Erythroblast (primary cell): ENCODE measurements around the gene TBC1D28.
"Not testable (repeated sequence)": the region's sequence is repeated elsewhere in the genome, so short reads cannot be mapped to it uniquely, and the experiment has no call there.

ENCODE experiments used
- DNase-seq, 2 experiments: peaks; one replicate each; lab custom pipeline; 2025; lab: John Stamatoyannopoulos, UW
- GATA1 ChIP-seq: IDR thresholded peaks from 2 replicates; pipeline ENCODE4 v1.6.1; 2011; ENCODE audit warnings: low read depth, mild to moderate bottlenecking, control low read depth, low read length, moderate library complexity
- POLR2A ChIP-seq: IDR thresholded peaks from 2 replicates; pipeline ENCODE4 v1.6.1; 2011; ENCODE audit warnings: mild to moderate bottlenecking, low read length

TBC1D28 gene

GRCh38 chr17:18626152-18626870 is 17.9 kb downstream of the TBC1D28 start:
- DNase-seq = no peak

GRCh38 chr17:18625509-18626104 is 18.6 kb downstream of the TBC1D28 start:
- DNase-seq = peak; percentile 92 to 95
- TF ChIP-seq POLR2A = peak; percentile 62

More at GRCh38 chr17:18626152-18626870, 17.9 kb downstream of the TBC1D28 start:
- no peak for TF ChIP-seq POLR2A
- TF ChIP-seq GATA1 = no peak

GRCh38 chr17:18624862-18625501 is 19.2 kb downstream of the TBC1D28 start:
- DNase-seq = peak; percentile 52 to 67

- not testable (repeated sequence) for DNase-seq
Observed at GRCh38 chr17:18617613-18618012, 26.6 kb downstream of the TBC1D28 start.

- not testable (repeated sequence) for DNase-seq
Observed at GRCh38 chr17:18613016-18613415, 31.2 kb downstream of the TBC1D28 start.

- DNase-seq = not testable (repeated sequence)
Observed at GRCh38 chr17:18593138-18593537, 51.1 kb downstream of the TBC1D28 start.
